ENCODE data around the gene ACTMAP. TPM values are rescaled to one million over a fixed set of nuclear protein-coding genes. Genes with fewer than 3 reads are reported as not detected.

ACTMAP gene
- total and polyA plus RNA-seq, 2 of the 8 experiments (the other 6 are each of a cell fraction or from before 2014, with no cell fraction given) = 24.1 to 26.5 TPM

DNA sequence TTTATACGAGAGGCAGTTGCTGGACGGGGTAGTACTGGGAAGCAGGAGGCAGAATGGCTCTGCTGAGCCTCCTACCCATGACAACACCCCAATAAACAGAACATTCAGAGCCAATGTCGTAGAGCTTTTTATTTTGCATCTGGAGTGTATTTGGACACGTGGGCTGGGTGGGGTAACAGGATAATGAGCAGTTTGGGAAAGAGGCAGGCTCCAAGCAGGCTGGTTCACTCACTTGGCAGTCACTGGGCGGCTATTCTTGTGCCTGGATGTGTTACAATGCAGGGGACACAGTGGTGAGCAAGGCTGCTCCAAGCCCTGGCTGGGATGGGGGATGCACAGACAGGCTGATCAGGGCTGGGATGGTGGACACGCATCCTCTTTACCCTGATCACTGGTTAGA is 9.5 kb downstream of the ACTMAP start:
- no peak overlapping the region for H2BK20ac ChIP-seq (ENCODE audit: low read length)
- H2AK5ac ChIP-seq (ENCODE audit: low read depth, low read length) = no peak overlapping the region
- no peak overlapping the region for H3K27ac ChIP-seq (ENCODE audit: low read depth, low read length)
- H2BK5ac ChIP-seq (ENCODE audit: low read depth, low read length) = no peak overlapping the region
- peaks cover 0 to 8% of the 10 kb centered on the region in 2 experiments for H4K20me1 ChIP-seq (replicated peaks in 1 of 2; ENCODE audit: control insufficient read depth in 1 of 2, insufficient read depth in 2 of 2, low read length in 2 of 2)
- H3K27me3 ChIP-seq (replicated peaks in 1 of 4; ENCODE audit: control insufficient read depth in 3 of 4, extremely low read depth in 1 of 4, insufficient read depth in 3 of 4, low read length in 3 of 4) = no peaks in the 10 kb centered on the region
- no peak overlapping the region for H2BK15ac ChIP-seq (ENCODE audit: low read length)
- H3K4ac ChIP-seq (replicated peaks; ENCODE audit: insufficient read length, low read depth, low read length) = no peak overlapping the region
- no peaks in the 10 kb centered on the region for H3K9me3 ChIP-seq (ENCODE audit: insufficient read depth in 2 of 2, low read depth in 1 of 2, low read length in 1 of 2)
- H2AFZ ChIP-seq (ENCODE audit: low read length) = no peak overlapping the region
- no peak overlapping the region for H4K5ac ChIP-seq (ENCODE audit: insufficient read length, low read depth, low read length)
- no peak overlapping the region for H3K23ac ChIP-seq (ENCODE audit: insufficient read length)
- H3K4me3 ChIP-seq (ENCODE audit: extremely low read depth in 1 of 4, insufficient read depth in 2 of 4, low read depth in 3 of 4, low read length in 4 of 4) = no peak overlapping the region
- no peak overlapping the region for H4K8ac ChIP-seq (ENCODE audit: extremely low read depth, insufficient read depth, low read length)
- no peaks in the 10 kb centered on the region for H3K79me1 ChIP-seq (ENCODE audit: low read depth, low read length)
- H3K18ac ChIP-seq (ENCODE audit: extremely low read depth, low read length) = no peak overlapping the region
- H3K36me3 ChIP-seq (ENCODE audit: control insufficient read depth in 2 of 4, insufficient read depth in 4 of 4, low read length in 3 of 4) = peaks cover 0 to 18% (median 7%) of the 10 kb centered on the region in 4 experiments; a peak in 5 of 8 replicates
- no peak overlapping the region for H3K4me2 ChIP-seq (ENCODE audit: insufficient read depth in 1 of 2, low read depth in 2 of 2, low read length in 2 of 2)
- no peak overlapping the region for H3K9ac ChIP-seq (replicated peaks in 1 of 4; ENCODE audit: extremely low read depth in 1 of 4, low read depth in 3 of 4, low read length in 3 of 4)
- H3K23me2 ChIP-seq (ENCODE audit: low read depth, low read length) = no peaks in the 10 kb centered on the region
- no peak overlapping the region for H2BK12ac ChIP-seq (ENCODE audit: low read depth, low read length)
- H3K14ac ChIP-seq (ENCODE audit: insufficient read length) = no peak overlapping the region
- no peak overlapping the region for H4K91ac ChIP-seq (replicated peaks; ENCODE audit: insufficient read length, low read length)
- WGBS, 2 experiments (ENCODE audit: extremely low coverage in 1 of 2, insufficient coverage in 1 of 2, insufficient read length in 1 of 2, insufficient replicate concordance in 2 of 2, low coverage in 1 of 2, low lambda C conversion rate in 2 of 2, missing lambda C conversion rate in 1 of 2) = 86% methylated on average over 6 of the region's 6 CpGs; no CpG with 5 or more reads in 1 of the 2 experiments
- peaks cover 0 to 13% (median 3%) of the 10 kb centered on the region in 4 experiments; a peak in 4 of 7 replicates for H3K4me1 ChIP-seq (replicated peaks in 1 of 4; ENCODE audit: control insufficient read depth in 3 of 4, insufficient read depth in 4 of 4, low read length in 3 of 4)
- DNase-seq (ENCODE audit: low read depth in 1 of 2, low spot score in 2 of 2) (no peak), FAIRE-seq (no peak)
- no peak overlapping the region for H2BK120ac ChIP-seq (replicated peaks; ENCODE audit: low read depth, low read length)
- H3K56ac ChIP-seq (replicated peaks; ENCODE audit: insufficient read length, low read depth, low read length) = no peak overlapping the region
- ChIA-PET POLR2A (ENCODE audit: partially characterized antibody) (interaction anchor here (0.6 to 12.4 kb wide), 7 partner anchors 13 to 79 kb away, joined by 3 to 120 read pairs (median 4); partner anchors contain the start of genes ACTMAP, COQ8B, ITPKC and SNRPA), CTCF (ENCODE audit: partially characterized antibody) (interaction anchor here (0.6 to 2.5 kb wide), 3 partner anchors 9 to 182 kb away, joined by 3 to 5 read pairs (median 3); partner anchors contain the start of genes ACTMAP and SNRPA)
- no peaks in the 10 kb centered on the region for H3K79me2 ChIP-seq (ENCODE audit: control insufficient read depth in 1 of 2, insufficient read depth in 2 of 2, low read length in 2 of 2)
- TF ChIP-seq TAF7 (optimal IDR thresholded peaks at IDR 0.05; ENCODE audit: borderline replicate concordance, low read depth, low read length) (no peak), YY1 (IDR thresholded peaks at IDR 0.05; ENCODE audit: low read depth, low read length) (no peak), BACH1 (IDR thresholded peaks at IDR 0.05; ENCODE audit: low read length) (no peak)

Measured in H1 (cell line).